Osteoblast (primary cell): Measurements from ENCODE around the gene CHCHD4. TPM values are rescaled to one million over a fixed set of nuclear protein-coding genes. Genes with fewer than 3 reads are reported as not detected.

ENCODE experiments used
- DNase-seq: peaks from one replicate; pipeline ENCODE4 v3.0.0; 2011; ENCODE audit warnings: low spot score, mixed read lengths; ENCODE audit not compliant: insufficient read length; ENCODE audit errors: missing footprints
- H2AFZ ChIP-seq: 2 replicates; pipeline ENCODE4 v1.6.0; 2011; ENCODE audit warnings: mild to moderate bottlenecking, low read length
- H3K27ac ChIP-seq: 2 replicates; pipeline ENCODE4 v1.5.1; 2011; ENCODE audit warnings: mild to moderate bottlenecking, low read depth, low read length, moderate library complexity
- H3K27me3 ChIP-seq: 2 replicates; pipeline ENCODE4 v1.6.0; 2012; ENCODE audit warnings: mild to moderate bottlenecking, control low read depth, inconsistent platforms, low read length, moderate library complexity; ENCODE audit not compliant: insufficient read depth
- H3K36me3 ChIP-seq: 2 replicates; pipeline ENCODE4 v1.5.1; 2011; ENCODE audit warnings: mild to moderate bottlenecking, low read length, control low read depth, moderate library complexity; ENCODE audit not compliant: insufficient read depth
- H3K4me1 ChIP-seq: 2 replicates; pipeline ENCODE4 v1.5.1; 2011; ENCODE audit warnings: mild to moderate bottlenecking, low read length, control low read depth, moderate library complexity; ENCODE audit not compliant: insufficient read depth
- H3K4me2 ChIP-seq: 2 replicates; pipeline ENCODE4 v1.6.0; 2011; ENCODE audit warnings: mild to moderate bottlenecking, low read length; ENCODE audit not compliant: insufficient read depth
- H3K4me3 ChIP-seq: fragments of 200-600 bp; sonication (generic); 3 replicates; pipeline ENCODE4 v1.5.1; 2012; ENCODE audit warnings: mild to moderate bottlenecking, low read length, inconsistent platforms; ENCODE audit not compliant: insufficient read depth
- H3K79me2 ChIP-seq: 2 replicates; pipeline ENCODE4 v1.6.0; 2012; ENCODE audit warnings: mild to moderate bottlenecking, low read length, control low read depth, inconsistent platforms; ENCODE audit not compliant: insufficient read depth
- H3K9me3 ChIP-seq: 2 replicates; pipeline ENCODE4 v1.5.1; 2011; ENCODE audit warnings: low read depth, low read length, control low read depth
- H4K20me1 ChIP-seq: 2 replicates; pipeline ENCODE4 v1.6.0; 2012; ENCODE audit warnings: mild to moderate bottlenecking, low read length, control low read depth; ENCODE audit not compliant: insufficient read depth
- total RNA-seq: library from RNA; depleted of rRNA; stranded (reverse); fragments of >200 nt; gene quantifications from 2 replicates; pipeline ENCODE4 v1.2.3, GENCODE V29; 2012
- TF ChIP-seq, protein P1 (sequence below): IDR thresholded peaks from 2 replicates; pipeline ENCODE4 v1.5.1; 2011; ENCODE audit warnings: mild to moderate bottlenecking, low read depth, low read length, moderate library complexity; ENCODE audit errors: extremely low read depth

Gene CHCHD4
- total RNA-seq, 1 donor: 10.1 TPM

- Histone ChIP-seq H2AFZ (no peak overlapping the region), H3K4me1 (no peaks in the 10 kb centered on the region), H3K9me3 (no peaks in the 10 kb centered on the region), H3K4me2 (no peak overlapping the region), H4K20me1 (no peaks in the 10 kb centered on the region), H3K4me3 (no peak overlapping the region), H3K79me2 (no peaks in the 10 kb centered on the region), H3K27ac (no peak overlapping the region), H3K36me3 (no peaks in the 10 kb centered on the region), H3K27me3 (no peaks in the 10 kb centered on the region)
- TF ChIP-seq, protein P1, sequence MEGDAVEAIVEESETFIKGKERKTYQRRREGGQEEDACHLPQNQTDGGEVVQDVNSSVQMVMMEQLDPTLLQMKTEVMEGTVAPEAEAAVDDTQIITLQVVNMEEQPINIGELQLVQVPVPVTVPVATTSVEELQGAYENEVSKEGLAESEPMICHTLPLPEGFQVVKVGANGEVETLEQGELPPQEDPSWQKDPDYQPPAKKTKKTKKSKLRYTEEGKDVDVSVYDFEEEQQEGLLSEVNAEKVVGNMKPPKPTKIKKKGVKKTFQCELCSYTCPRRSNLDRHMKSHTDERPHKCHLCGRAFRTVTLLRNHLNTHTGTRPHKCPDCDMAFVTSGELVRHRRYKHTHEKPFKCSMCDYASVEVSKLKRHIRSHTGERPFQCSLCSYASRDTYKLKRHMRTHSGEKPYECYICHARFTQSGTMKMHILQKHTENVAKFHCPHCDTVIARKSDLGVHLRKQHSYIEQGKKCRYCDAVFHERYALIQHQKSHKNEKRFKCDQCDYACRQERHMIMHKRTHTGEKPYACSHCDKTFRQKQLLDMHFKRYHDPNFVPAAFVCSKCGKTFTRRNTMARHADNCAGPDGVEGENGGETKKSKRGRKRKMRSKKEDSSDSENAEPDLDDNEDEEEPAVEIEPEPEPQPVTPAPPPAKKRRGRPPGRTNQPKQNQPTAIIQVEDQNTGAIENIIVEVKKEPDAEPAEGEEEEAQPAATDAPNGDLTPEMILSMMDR: no peak
- no peak for DNase-seq
Measured at GRCh38 chr3:14063152-14063551, 61.5 kb downstream of the CHCHD4 start.

Other genes with a start within 250 kb of the CHCHD4 start
- not detected in 2 replicates for gene WNT7A, start 244.8 kb downstream of the CHCHD4 start, total RNA-seq
- 138 and 145 TPM in 2 replicates for gene TMEM43, start 182 bp upstream of the CHCHD4 start, total RNA-seq
- gene XPC, start 53.7 kb upstream of the CHCHD4 start, total RNA-seq: 50.1 and 52.1 TPM in 2 replicates
- 5.1 and 5.6 TPM in 2 replicates for gene LSM3, start 53.9 kb upstream of the CHCHD4 start, total RNA-seq